ENCODE data around the gene KRTAP1-1. TPM values are rescaled to one million over a fixed set of nuclear protein-coding genes. Genes with fewer than 3 reads are reported as not detected.

Gene KRTAP1-1
- polyA plus RNA-seq, 1 donor from 2014 or later, result not detected

DNA sequence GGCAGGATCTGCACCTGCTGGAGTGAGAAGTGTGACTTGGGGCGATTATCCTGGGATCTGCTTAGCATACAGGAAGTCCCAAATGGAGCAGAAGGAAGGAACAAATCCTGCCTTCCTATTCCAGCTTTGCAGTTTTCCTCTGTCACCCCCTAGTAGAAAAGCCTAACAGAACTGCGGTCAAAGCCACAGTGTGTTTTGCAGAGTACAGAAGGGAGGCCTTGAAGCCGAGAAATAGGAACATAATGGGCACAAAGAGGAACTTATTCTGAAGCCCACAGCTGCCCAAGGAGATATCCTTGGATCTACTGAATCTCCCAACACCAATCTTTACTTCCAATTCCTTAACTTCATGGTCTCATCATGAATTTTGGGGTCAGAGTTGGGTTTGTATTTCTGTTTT, 22.7 kb downstream of the KRTAP1-1 start:
- no peaks in the 10 kb centered on the region for H3K9me3 ChIP-seq (ENCODE audit: low read length)
- H3K4me3 ChIP-seq (ENCODE audit: low read length), result no peak overlapping the region
- H3K79me2 ChIP-seq (replicated peaks; ENCODE audit: insufficient read depth, low read length), result no peaks in the 10 kb centered on the region
- H3K27me3 ChIP-seq (ENCODE audit: insufficient read depth, low read depth, low read length), result no peaks in the 10 kb centered on the region
- no peaks in the 10 kb centered on the region for H4K20me1 ChIP-seq (ENCODE audit: insufficient read depth)
- TF ChIP-seq POLR2AphosphoS5 (IDR thresholded peaks at IDR 0.05), result no peak
- TF ChIP-seq MXI1 (conservative IDR thresholded peaks at IDR 0.05; ENCODE audit: poor library complexity, severe bottlenecking), result no peak
- no peak for TF ChIP-seq TAF1 (IDR thresholded peaks at IDR 0.05; ENCODE audit: low read depth)
- no peak for TF ChIP-seq EP300 (conservative IDR thresholded peaks at IDR 0.05; ENCODE audit: poor library complexity, severe bottlenecking)
- TF ChIP-seq REST (IDR thresholded peaks at IDR 0.05; ENCODE audit: borderline replicate concordance), result no peak
- TF ChIP-seq CTCF (IDR thresholded peaks at IDR 0.05; ENCODE audit: poor library complexity, severe bottlenecking), result no peak
- no peak for TF ChIP-seq SMC3 (conservative IDR thresholded peaks at IDR 0.05; ENCODE audit: poor library complexity)
- TF ChIP-seq EZH2 (IDR thresholded peaks at IDR 0.05; ENCODE audit: borderline replicate concordance, insufficient read depth, low read length, poor library complexity, severe bottlenecking), result no peak
- TF ChIP-seq RAD21 (conservative IDR thresholded peaks at IDR 0.05), result no peak
- no peak overlapping the region for H3K27ac ChIP-seq (ENCODE audit: low read length)
- no peak overlapping the region for H2AFZ ChIP-seq (ENCODE audit: low read depth, low read length)
- H3K9me2 ChIP-seq (ENCODE audit: insufficient read depth, low read length), result no peaks in the 10 kb centered on the region
- no peak overlapping the region for H3K9ac ChIP-seq (ENCODE audit: low read length)
- H3K4me2 ChIP-seq (ENCODE audit: low read length), result no peak overlapping the region
- H3K36me3 ChIP-seq (ENCODE audit: insufficient read depth, low read length), result no peaks in the 10 kb centered on the region
- no peaks in the 10 kb centered on the region for H3F3A ChIP-seq (ENCODE audit: insufficient read depth, low read length, poor library complexity, severe bottlenecking)

GRCh38 chr17:41016578-41017215, 24.6 kb downstream of the KRTAP1-1 start:
- TF ChIP-seq MXI1 (conservative IDR thresholded peaks at IDR 0.05; ENCODE audit: poor library complexity, severe bottlenecking), result no peak
- TF ChIP-seq REST (IDR thresholded peaks at IDR 0.05; ENCODE audit: borderline replicate concordance), result no peak
- no peak for TF ChIP-seq RAD21 (conservative IDR thresholded peaks at IDR 0.05)
- TF ChIP-seq SMC3 (conservative IDR thresholded peaks at IDR 0.05; ENCODE audit: poor library complexity), result no peak
- no peak for TF ChIP-seq TAF1 (IDR thresholded peaks at IDR 0.05; ENCODE audit: low read depth)
- no peak for TF ChIP-seq POLR2AphosphoS5 (IDR thresholded peaks at IDR 0.05)
- Histone ChIP-seq H3K36me3 (ENCODE audit: insufficient read depth, low read length) (no peaks in the 10 kb centered on the region), H3F3A (ENCODE audit: insufficient read depth, low read length, poor library complexity, severe bottlenecking) (no peaks in the 10 kb centered on the region), H3K9me2 (ENCODE audit: insufficient read depth, low read length) (no peaks in the 10 kb centered on the region), H3K9ac (ENCODE audit: low read length) (no peak overlapping the region), H3K9me3 (ENCODE audit: low read length) (no peaks in the 10 kb centered on the region), H4K20me1 (ENCODE audit: insufficient read depth) (no peaks in the 10 kb centered on the region), H2AFZ (ENCODE audit: low read depth, low read length) (no peak overlapping the region), H3K4me3 (ENCODE audit: low read length) (no peak overlapping the region), H3K27ac (ENCODE audit: low read length) (no peak overlapping the region), H3K79me2 (replicated peaks; ENCODE audit: insufficient read depth, low read length) (no peaks in the 10 kb centered on the region), H3K4me2 (ENCODE audit: low read length) (no peak overlapping the region), H3K27me3 (ENCODE audit: insufficient read depth, low read depth, low read length) (no peaks in the 10 kb centered on the region)
